ENCODE measurements around the gene DDX4.

Gene DDX4

GRCh38 chr5:55866485-55866884 lies 128.6 kb downstream of the DDX4 start:
- no peak for DNase-seq (ENCODE audit: low spot score)

All from iPS-NIHi11 (cell line).